GM18873 (cell line): ENCODE results near the gene CD58.
"Not testable (repeated sequence)": the region's sequence is repeated elsewhere in the genome, so short reads cannot be mapped to it uniquely, and the experiment has no call there.

ENCODE experiments used
- ATAC-seq: cut with Tn5 transposase; IDR thresholded peaks from one replicate; pipeline ENCODE4 v1.9.1; 2021; ENCODE audit warnings: mild to moderate bottlenecking, moderate library complexity, moderate number of reproducible peaks; ENCODE audit not compliant: unreplicated experiment, low FRiP score

CD58 gene

GRCh38 chr1:116572099-116572498, 1.3 kb upstream of the CD58 start:
- no peak for ATAC-seq

- no peak for ATAC-seq
These were observed 541 bp upstream of the CD58 start for GRCh38 chr1:116571215-116571919.

- peak; percentile 1 for ATAC-seq
These were observed 959 bp downstream of the CD58 start for GRCh38 chr1:116569776-116570357.

GRCh38 chr1:116569381-116569670, 1.5 kb downstream of the CD58 start:
- ATAC-seq, result no peak

GRCh38 chr1:116568662-116569380, 2.0 kb downstream of the CD58 start:
- no peak for ATAC-seq

GRCh38 chr1:116567790-116568661, 2.8 kb downstream of the CD58 start:
- ATAC-seq, result no peak

GRCh38 chr1:116565222-116565621, 5.6 kb downstream of the CD58 start:
- ATAC-seq, result no peak

- no peak for ATAC-seq
These were observed 6.4 kb downstream of the CD58 start for GRCh38 chr1:116564426-116564825.

- not testable (repeated sequence) for ATAC-seq
These were observed 8.4 kb downstream of the CD58 start for GRCh38 chr1:116562465-116562864.

GRCh38 chr1:116561563-116561962, 9.3 kb downstream of the CD58 start:
- no peak for ATAC-seq

- no peak for ATAC-seq
These were observed 9.9 kb downstream of the CD58 start for GRCh38 chr1:116560704-116561490.

GRCh38 chr1:116559304-116559761, 11.5 kb downstream of the CD58 start:
- peak; percentile 38 for ATAC-seq

GRCh38 chr1:116558571-116558970, 12.3 kb downstream of the CD58 start:
- ATAC-seq, result no peak

GRCh38 chr1:116558140-116558549, 12.7 kb downstream of the CD58 start:
- peak; percentile 25 for ATAC-seq

- ATAC-seq, result no peak
These were observed 13.4 kb downstream of the CD58 start for GRCh38 chr1:116557323-116557878.

GRCh38 chr1:116556289-116557006, 14.4 kb downstream of the CD58 start:
- ATAC-seq, result peak; percentile 51

- ATAC-seq, result no peak
These were observed 15.9 kb downstream of the CD58 start for GRCh38 chr1:116554924-116555323.

GRCh38 chr1:116553386-116554115, 17.3 kb downstream of the CD58 start:
- ATAC-seq, result no peak
